ENCODE results near the gene XRRA1.

The XRRA1 gene

GRCh38 chr11:74926304-74927030 is 22.4 kb downstream of the XRRA1 start:
- no peak for DNase-seq (ENCODE audit: low spot score)

GRCh38 chr11:74925281-74925680 is 23.6 kb downstream of the XRRA1 start:
- Histone ChIP-seq H3K4me3 (no peak overlapping the region), H3K27ac (no peak overlapping the region)
- no peak for DNase-seq (ENCODE audit: low spot score)
- TF ChIP-seq CTCF (IDR thresholded peaks at IDR 0.05) = no peak

More at GRCh38 chr11:74926304-74927030, 22.4 kb downstream of the XRRA1 start:
- no peak overlapping the region for H3K27ac ChIP-seq
- no peak for TF ChIP-seq CTCF (IDR thresholded peaks at IDR 0.05)
- H3K4me3 ChIP-seq = no peak overlapping the region

GRCh38 chr11:74923125-74923524 is 25.8 kb downstream of the XRRA1 start:
- H3K27ac ChIP-seq = no peak overlapping the region
- no peak overlapping the region for H3K4me3 ChIP-seq
- DNase-seq (ENCODE audit: low spot score) = no peak
- TF ChIP-seq CTCF (IDR thresholded peaks at IDR 0.05) = no peak

GRCh38 chr11:74909812-74910211 is 39.1 kb downstream of the XRRA1 start:
- no peak for DNase-seq (ENCODE audit: low spot score)
- no peak overlapping the region for H3K27ac ChIP-seq
- no peak overlapping the region for H3K4me3 ChIP-seq
- no peak for TF ChIP-seq CTCF (IDR thresholded peaks at IDR 0.05)

- no peak for TF ChIP-seq CTCF (IDR thresholded peaks at IDR 0.05)
- DNase-seq (ENCODE audit: low spot score) = no peak
- no peak overlapping the region for H3K27ac ChIP-seq
Observed at GRCh38 chr11:74909385-74909784, 39.5 kb downstream of the XRRA1 start.

GRCh38 chr11:74905326-74905725 is 43.6 kb downstream of the XRRA1 start:
- H3K4me3 ChIP-seq = no peak overlapping the region
- TF ChIP-seq CTCF (IDR thresholded peaks at IDR 0.05) = no peak
- DNase-seq (ENCODE audit: low spot score) = no peak
- H3K27ac ChIP-seq = no peak overlapping the region

More at GRCh38 chr11:74909385-74909784, 39.5 kb downstream of the XRRA1 start:
- no peak overlapping the region for H3K4me3 ChIP-seq

GRCh38 chr11:74902342-74902741 is 46.5 kb downstream of the XRRA1 start:
- TF ChIP-seq CTCF (IDR thresholded peaks at IDR 0.05) = no peak
- DNase-seq (ENCODE audit: low spot score) = no peak
- H3K4me3 ChIP-seq = no peak overlapping the region
- no peak overlapping the region for H3K27ac ChIP-seq

Measured in coronary artery (tissue), 2 donors.